ENCODE measurements around the gene COX5B.

DNA sequence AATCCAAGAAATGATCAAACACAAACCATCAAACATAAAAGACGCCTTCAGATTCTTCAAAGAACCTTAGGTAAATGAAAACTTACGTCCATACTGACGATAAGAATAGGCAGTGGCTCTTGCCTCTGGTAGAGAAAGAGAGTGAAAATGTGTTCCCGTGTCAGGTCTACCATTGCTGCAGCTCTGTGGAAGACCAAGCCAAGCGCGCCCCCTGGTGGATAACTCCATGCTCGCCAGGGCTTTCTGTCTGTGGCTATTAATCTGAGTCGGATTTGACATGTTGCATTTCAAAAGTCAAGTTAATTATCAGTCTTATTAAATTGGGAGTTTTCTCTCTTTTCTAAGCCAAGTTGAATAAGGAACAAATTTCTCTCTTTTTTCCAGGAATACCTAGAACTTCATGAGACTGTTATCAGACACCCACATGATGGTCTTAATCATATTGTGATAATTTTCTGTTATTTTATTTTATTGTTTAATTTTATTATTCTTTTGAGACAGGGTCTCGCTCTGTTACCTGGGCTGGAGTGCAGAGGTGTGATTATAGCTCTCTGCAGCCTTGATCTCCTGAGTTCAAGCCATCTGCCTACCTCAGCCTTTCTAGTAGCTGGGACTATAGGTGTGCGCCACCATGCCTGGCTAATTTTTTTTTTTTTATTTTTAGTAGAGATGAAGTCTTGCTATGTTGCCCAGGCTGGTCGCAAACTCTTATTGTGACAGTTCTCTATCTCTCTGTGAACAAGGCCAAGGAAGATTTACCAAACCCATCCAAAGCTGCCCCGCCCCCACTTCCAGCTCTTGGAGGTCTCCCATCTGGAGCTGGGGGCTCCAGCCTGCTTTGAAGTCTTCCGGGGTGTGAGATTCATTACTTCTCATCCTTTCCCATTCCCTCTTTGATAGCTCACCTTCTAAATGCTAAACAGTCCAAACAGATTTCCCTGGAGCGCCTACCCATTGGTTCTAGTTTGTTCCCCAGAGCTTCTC is 51.7 kb downstream of the COX5B start:
- TF ChIP-seq CTCF (IDR thresholded peaks at IDR 0.05) (peak; percentile 94 to 99 (median 97)), EP300 (IDR thresholded peaks at IDR 0.05; ENCODE audit: low read depth) (no peak), POLR2AphosphoS5 (IDR thresholded peaks at IDR 0.05) (no peak)
